ENCODE results near the gene ATP8A1.
"Not testable (repeated sequence)": the region's sequence is repeated elsewhere in the genome, so short reads cannot be mapped to it uniquely, and the experiment has no call there.

ATP8A1 gene

GRCh38 chr4:42652529-42653231 lies 4.2 kb downstream of the ATP8A1 start:
- DNase-seq (ENCODE audit: low spot score); FAIRE-seq: not testable (repeated sequence)

DNA sequence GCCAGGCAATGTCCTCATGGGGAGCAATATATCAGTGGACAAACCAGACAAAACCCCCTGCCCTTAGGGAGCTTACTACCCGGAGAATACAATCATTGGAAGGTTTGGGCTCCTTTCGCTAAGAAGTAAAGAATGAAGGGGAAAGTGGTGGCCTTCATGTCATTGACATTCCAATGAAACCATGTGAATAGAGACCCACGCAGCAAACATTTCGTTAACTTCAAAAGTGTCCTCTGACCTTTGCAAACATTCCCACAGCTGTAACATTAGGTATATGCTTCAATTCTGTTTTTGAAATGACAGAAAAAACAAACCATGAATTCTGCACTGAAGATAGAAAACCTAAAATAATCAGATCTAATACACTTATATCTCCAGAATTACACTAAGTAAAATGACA lies 7.0 kb downstream of the ATP8A1 start:
- DNase-seq (ENCODE audit: low spot score) (no peak), FAIRE-seq (no peak)

DNA sequence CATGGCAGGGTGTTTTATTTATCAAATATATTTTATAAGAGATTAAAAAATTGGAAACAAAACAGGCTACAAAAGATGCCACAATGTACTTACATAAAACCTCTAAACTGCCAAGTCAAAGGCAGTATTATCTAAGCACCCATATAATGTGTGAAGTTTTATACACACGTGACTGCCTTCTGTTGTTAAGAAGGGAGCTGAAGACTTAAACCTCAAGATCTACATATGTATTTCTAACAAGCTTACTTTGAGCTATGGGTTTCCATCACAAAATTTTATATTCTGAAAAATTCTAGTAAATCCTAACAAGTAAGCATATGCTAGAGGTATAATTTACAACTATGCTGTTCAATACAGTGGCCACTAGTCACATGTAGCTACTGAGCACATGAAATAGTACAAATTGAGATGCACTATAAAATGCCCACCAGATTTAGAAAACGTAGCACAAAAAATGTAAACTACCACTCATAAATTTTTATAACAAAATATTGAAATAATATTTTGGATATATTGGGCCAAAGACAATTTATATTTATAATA lies 9.8 kb downstream of the ATP8A1 start:
- no peak for DNase-seq (ENCODE audit: low spot score)
- no peak for FAIRE-seq

GRCh38 chr4:42646013-42646784 lies 10.7 kb downstream of the ATP8A1 start:
- FAIRE-seq (no peak), DNase-seq (ENCODE audit: low spot score) (no peak)

GRCh38 chr4:42644897-42645296 lies 12.0 kb downstream of the ATP8A1 start:
- no peak for FAIRE-seq

GRCh38 chr4:42643685-42644084 lies 13.2 kb downstream of the ATP8A1 start:
- DNase-seq (ENCODE audit: low spot score) (no peak), FAIRE-seq (no peak)

More at GRCh38 chr4:42644897-42645296, 12.0 kb downstream of the ATP8A1 start:
- DNase-seq (ENCODE audit: low spot score) = no peak

DNA sequence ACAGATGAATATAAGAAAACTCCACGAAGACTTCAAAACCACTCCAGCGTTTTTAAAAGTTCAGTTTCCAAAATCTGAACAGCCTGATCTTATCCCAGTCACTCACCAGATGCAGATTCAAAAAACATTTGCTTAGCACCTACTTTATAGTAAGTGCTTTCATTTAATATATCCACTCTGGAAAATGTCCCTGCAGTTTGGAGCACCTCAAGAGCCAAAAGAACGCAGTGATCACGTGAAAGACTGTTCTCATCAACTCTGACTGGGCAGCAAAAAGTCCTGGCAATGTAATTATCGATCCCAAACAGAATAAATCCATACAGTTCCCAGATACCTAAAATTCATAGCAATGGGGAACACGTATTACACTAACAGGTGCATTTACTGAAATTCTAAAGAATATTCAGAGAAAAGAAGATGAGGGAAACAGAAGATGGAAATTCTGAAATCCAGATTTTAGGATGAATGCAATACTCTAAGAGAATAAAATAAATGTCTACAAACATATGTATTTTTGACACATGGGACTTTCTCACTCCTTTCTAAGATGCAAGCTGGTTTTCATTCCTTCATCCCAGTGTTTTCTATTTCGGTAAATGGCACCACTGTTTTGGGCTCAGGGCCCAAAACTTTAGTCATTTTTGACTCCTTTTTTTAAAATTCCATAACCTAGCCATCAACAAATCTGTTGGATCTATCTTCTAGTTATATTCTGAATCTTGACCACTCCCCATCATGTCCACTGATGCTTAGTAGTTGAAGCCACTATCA lies 13.9 kb downstream of the ATP8A1 start:
- DNase-seq (ENCODE audit: low spot score) = no peak
- FAIRE-seq = no peak

DNA sequence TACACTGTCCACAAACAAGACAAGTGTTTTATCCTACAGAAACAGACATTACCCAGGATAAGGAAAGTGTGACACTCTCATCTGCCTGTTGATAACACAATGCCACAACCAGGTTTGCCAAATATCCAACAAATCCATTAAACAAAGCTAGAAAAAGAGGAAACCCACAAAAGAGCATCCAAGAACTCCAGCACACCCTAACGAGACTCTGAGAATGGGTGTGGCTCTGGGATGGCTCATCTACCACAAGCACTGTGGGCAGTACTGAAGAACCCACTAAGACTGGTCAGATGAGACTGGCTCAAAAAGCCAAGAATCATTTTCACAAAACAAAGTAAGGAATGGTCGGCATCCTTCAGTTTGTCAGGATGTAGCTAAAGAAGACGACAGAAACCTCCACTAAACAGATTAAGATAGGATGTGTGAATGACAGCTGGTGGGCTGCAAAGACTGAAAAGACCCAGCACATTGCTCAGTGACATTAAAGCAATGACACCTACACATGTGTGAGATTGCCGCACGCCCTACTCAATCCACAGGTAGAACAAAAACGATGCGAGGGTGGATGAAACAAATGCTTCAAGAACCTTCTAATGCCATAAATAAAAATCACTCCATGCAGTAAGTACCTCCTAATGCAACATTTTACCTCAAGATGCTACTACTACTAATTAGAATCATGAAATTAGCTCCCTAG lies 14.7 kb downstream of the ATP8A1 start:
- FAIRE-seq = no peak
- no peak for DNase-seq (ENCODE audit: low spot score)

- DNase-seq (ENCODE audit: low spot score) (no peak), FAIRE-seq (no peak)
Measured at GRCh38 chr4:42641656-42642055, 15.2 kb downstream of the ATP8A1 start.

GRCh38 chr4:42641161-42641560 lies 15.7 kb downstream of the ATP8A1 start:
- no peak for FAIRE-seq

DNA sequence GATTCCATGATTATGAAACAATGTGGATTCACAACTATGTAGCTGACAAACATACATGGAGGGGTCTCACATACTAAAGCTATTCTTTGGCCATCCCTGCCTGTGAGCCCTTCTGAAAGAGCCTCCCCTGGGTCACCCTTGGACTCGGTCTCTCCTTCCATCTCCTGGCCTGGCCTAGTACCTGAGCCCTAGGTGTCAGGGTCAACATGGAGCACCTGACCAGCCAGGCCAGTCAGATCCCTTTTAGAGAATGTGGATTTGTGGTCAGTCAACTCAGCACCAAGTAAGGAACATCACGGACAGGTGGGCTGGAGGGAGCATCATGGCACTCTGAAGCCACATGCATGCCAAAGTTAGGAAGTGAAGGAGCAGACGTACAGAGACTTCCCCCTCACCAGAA lies 16.3 kb downstream of the ATP8A1 start:
- no peak for FAIRE-seq
- DNase-seq (ENCODE audit: low spot score) = no peak

More at GRCh38 chr4:42641161-42641560, 15.7 kb downstream of the ATP8A1 start:
- DNase-seq (ENCODE audit: low spot score) = no peak

DNA sequence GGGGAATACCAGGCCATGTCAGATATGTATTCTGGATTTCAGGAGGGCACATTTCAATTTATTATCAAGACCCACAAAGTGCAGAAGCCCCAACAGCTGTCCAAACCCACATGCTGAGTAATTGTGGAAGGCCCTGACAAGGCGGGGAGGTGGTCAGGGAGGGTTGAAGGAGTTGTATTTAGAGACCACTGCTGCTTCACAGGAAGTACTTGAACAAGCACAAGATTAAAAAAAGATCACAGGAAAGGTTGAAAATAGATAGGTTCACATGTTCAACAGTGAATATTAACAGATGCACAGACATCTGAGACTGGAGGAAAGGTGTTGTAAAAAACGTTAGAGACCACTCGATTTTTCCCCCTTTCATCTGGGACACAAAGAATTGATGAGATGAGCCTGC lies 17.9 kb downstream of the ATP8A1 start:
- FAIRE-seq (no peak), DNase-seq (ENCODE audit: low spot score) (no peak)

DNA sequence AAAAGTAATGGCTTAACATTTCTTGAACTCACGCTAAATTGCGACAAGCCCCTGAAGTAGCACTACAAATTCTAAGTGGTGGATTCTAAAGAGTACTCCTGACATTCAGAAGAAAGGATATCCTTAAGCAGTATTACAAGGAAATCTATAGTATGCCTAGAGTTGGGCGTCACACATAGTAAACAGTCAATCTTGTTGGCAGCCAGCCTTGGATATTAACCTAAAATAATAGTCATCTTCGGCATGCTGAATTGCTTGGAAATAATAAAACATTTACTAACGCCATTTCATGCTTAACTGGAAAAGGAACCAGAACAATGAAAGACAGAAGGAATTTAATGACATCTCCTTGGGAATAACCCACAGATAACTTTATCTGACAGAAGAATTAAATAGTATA lies 18.6 kb downstream of the ATP8A1 start:
- FAIRE-seq (peak; percentile 28), DNase-seq (ENCODE audit: low spot score) (no peak)

GRCh38 chr4:42637867-42638266 lies 19.0 kb downstream of the ATP8A1 start:
- FAIRE-seq = no peak
- no peak for DNase-seq (ENCODE audit: low spot score)

GRCh38 chr4:42637104-42637503 lies 19.8 kb downstream of the ATP8A1 start:
- DNase-seq (ENCODE audit: low spot score) = no peak
- FAIRE-seq = no peak

- DNase-seq (ENCODE audit: low spot score) (no peak), FAIRE-seq (no peak)
Measured at GRCh38 chr4:42636645-42636949, 20.3 kb downstream of the ATP8A1 start.

DNA sequence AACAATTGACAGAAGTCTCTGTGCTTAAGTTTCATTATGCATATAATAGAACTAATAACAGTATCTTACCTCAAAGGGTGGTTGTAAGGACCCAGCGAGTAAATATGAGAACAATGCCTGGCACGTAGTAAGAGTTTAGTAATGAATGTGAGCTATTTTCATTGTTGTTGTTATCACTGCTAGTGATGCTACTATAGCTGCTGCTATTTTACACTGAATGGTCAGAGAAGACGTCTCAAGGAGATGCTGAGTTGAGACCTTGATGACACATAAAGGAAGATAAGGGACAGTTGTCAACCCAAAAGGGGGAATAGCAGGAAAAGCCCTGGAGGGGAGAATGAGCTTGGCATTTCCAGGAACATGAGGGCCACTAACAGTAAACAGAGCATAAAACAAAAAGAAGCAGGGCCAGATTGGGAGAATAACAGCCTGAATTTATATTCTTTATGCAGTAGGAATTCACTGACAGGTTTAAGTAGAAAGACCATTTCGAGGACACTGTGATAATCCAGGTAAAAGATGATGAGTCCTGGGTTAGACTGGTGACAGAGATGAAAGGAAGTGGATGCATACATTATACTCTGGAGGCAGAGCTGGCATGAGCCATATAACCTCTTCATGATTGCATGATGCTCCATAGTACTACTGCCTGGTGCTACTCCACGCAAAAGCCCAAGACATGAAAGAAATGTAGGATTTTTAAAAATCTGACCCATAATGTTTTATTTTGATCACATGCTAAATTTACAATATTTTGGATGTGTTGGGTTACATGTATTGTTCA lies 23.1 kb downstream of the ATP8A1 start:
- no peak for DNase-seq (ENCODE audit: low spot score)
- FAIRE-seq = no peak

- DNase-seq (ENCODE audit: low spot score) = no peak
- no peak for FAIRE-seq
Measured at GRCh38 chr4:42632653-42633382, 24.1 kb downstream of the ATP8A1 start.

DNA sequence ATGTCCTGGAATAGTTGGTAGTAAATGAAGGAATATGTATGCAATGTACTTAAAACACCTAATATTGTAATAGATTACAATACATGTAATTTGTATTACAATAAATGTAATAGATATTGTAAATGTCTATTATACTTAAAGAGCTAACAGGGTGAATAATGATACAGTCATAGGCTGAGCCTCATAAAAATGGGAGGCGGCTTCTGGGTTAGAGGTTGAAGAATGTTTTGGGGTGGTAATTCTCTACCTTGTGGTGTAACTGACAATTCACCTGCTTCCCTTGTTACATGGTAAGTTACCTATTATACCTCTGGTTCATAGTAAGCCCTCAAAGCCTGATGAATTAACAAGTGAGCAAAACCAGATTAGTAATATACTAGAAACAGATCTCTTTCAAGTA lies 26.0 kb downstream of the ATP8A1 start:
- DNase-seq (ENCODE audit: low spot score) (no peak), FAIRE-seq (no peak)

GRCh38 chr4:42628740-42629139 lies 28.2 kb downstream of the ATP8A1 start:
- DNase-seq (ENCODE audit: low spot score) = no peak
- no peak for FAIRE-seq

Measured in RCC 7860 (cell line).